Testis (tissue), 2 donors: ENCODE results near the gene CLMN.

Source experiments
- CTCF ChIP-seq, 3 experiments: fragments of 450-650 bp in 2 of 3; fragments of 200-600 bp in 1 of 3; sonication (generic) in 1 of 3; IDR thresholded peaks; one replicate each; pipeline ENCODE4 v1.5.1; 2016 to 2019; ENCODE audit warnings: antibody characterized with exemption in 3 of 3, mild to moderate bottlenecking in 2 of 3, moderate library complexity in 1 of 3
- POLR2A ChIP-seq: fragments of 450-650 bp; IDR thresholded peaks from one replicate; pipeline ENCODE4 v1.6.1; 2017; ENCODE audit warnings: antibody characterized with exemption, mild to moderate bottlenecking, moderate library complexity

- TF ChIP-seq POLR2A (no peak), CTCF (IDR thresholded peaks at IDR 0.05) (no peak)
These were observed 26.3 kb downstream of the CLMN start for GRCh38 chr14:95293449-95293848.
